ENCODE results near the gene FAM219A. TPM values are rescaled to one million over a fixed set of nuclear protein-coding genes. Genes with fewer than 3 reads are reported as not detected.
A peak's percentile ranks its signal among the peaks of the same experiment; 100 is the strongest.

Gene FAM219A
- total RNA-seq, 1 experiment from 2014 or later, result 20.6 TPM

- TF ChIP-seq ESRRA (CRISPR knock-in tag; IDR thresholded peaks at IDR 0.05; ENCODE audit: borderline replicate concordance) (no peak; the same call in 1 of the 2 replicates), CDX4 (CRISPR knock-in tag; IDR thresholded peaks at IDR 0.05; ENCODE audit: borderline replicate concordance) (no peak), USF1 (CRISPR knock-in tag; IDR thresholded peaks at IDR 0.05) (no peak), MYBL2 (CRISPR knock-in tag; IDR thresholded peaks at IDR 0.05) (no peak), TEAD1 (CRISPR knock-in tag; IDR thresholded peaks at IDR 0.05) (0 out of 2 replicates have a peak, but pooled peaks have one; percentile 18), CREB1 (CRISPR knock-in tag; IDR thresholded peaks at IDR 0.05) (no peak), E2F1 (CRISPR knock-in tag; IDR thresholded peaks at IDR 0.05) (0 out of 2 replicates have a peak, but pooled peaks have one; percentile 35), ZNF121 (CRISPR knock-in tag; IDR thresholded peaks at IDR 0.05) (no peak), MAX (CRISPR knock-in tag; IDR thresholded peaks at IDR 0.05) (peak; percentile 68; the same call in 1 of the 2 replicates), ZMAT4 (CRISPR knock-in tag; IDR thresholded peaks at IDR 0.05) (no peak), PREB (CRISPR knock-in tag; IDR thresholded peaks at IDR 0.05; ENCODE audit: borderline replicate concordance) (no peak), JUN (CRISPR knock-in tag; IDR thresholded peaks at IDR 0.05) (no peak)
Measured at GRCh38 chr9:34380034-34380510, 78.3 kb downstream of the FAM219A start (continued).

- ChIA-PET CTCF (interaction anchor here (0.5 to 7.9 kb wide), 43 partner anchors 9 to 285 kb away, joined by 3 to 168 read pairs (median 4); partner anchors contain the start of genes DNAI1, FAM219A and UBAP1), POLR2A (interaction anchor here (0.5 to 1.6 kb wide), 4 partner anchors 45 to 200 kb away, joined by 3 to 8 read pairs (median 4); no protein-coding TSS in a partner anchor)
- Mint-ChIP-seq H3K4me3 (peak overlapping the region; percentile 86), H3K9me3 (no peaks in the 10 kb centered on the region), H3K27me3 (ENCODE audit: low read depth) (peaks cover 58% of the 10 kb centered on the region), H3K36me3 (no peaks in the 10 kb centered on the region), H3K27ac (no peak overlapping the region), H3K4me1 (peaks cover 28% of the 10 kb centered on the region)
- ATAC-seq (peak; percentile 26), DNase-seq (ENCODE audit: low spot score) (peak; percentile 98)
- TF ChIP-seq ATF6 (CRISPR knock-in tag; IDR thresholded peaks at IDR 0.05) (no peak), KAT7 (CRISPR knock-in tag; IDR thresholded peaks at IDR 0.05; ENCODE audit: borderline replicate concordance) (no peak), FOXJ3 (CRISPR knock-in tag; IDR thresholded peaks at IDR 0.05; ENCODE audit: borderline replicate concordance) (no peak), ZNF263 (CRISPR knock-in tag; IDR thresholded peaks at IDR 0.05; ENCODE audit: low read depth) (no peak), NR2C2 (CRISPR knock-in tag; IDR thresholded peaks at IDR 0.05) (no peak), MAX (CRISPR knock-in tag; IDR thresholded peaks at IDR 0.05) (no peak), SMAD3 (CRISPR knock-in tag; IDR thresholded peaks at IDR 0.05; ENCODE audit: borderline replicate concordance) (no peak), IRF1 (CRISPR knock-in tag; IDR thresholded peaks at IDR 0.05) (no peak), CTCF (IDR thresholded peaks at IDR 0.05) (peak; percentile 97), GTF2I (CRISPR knock-in tag; conservative IDR thresholded peaks at IDR 0.05) (no peak), AR (CRISPR knock-in tag; IDR thresholded peaks at IDR 0.05) (no peak)
Measured at GRCh38 chr9:34379334-34380033, 78.9 kb downstream of the FAM219A start.
